M059J (cell line): ENCODE measurements around the gene PRKCI. TPM values are rescaled to one million over a fixed set of nuclear protein-coding genes. Genes with fewer than 3 reads are reported as not detected.
"Not testable (repeated sequence)": the region's sequence is repeated elsewhere in the genome, so short reads cannot be mapped to it uniquely, and the experiment has no call there.

ENCODE experiments used
- DNase-seq: peaks from one replicate; pipeline ENCODE4 v3.0.0-alpha.2; 2012; ENCODE audit warnings: low read depth
- total RNA-seq: library from RNA; depleted of rRNA; stranded (reverse); fragments of >200 nt; shearing (Covaris generic); gene quantifications from 2 replicates; pipeline ENCODE4 v1.2.3, GENCODE V29; 2014

Gene PRKCI
- total RNA-seq, 1 experiment from 2014 or later, result 63.1 TPM

GRCh38 chr3:170278627-170279026, 56.4 kb downstream of the PRKCI start:
- DNase-seq, result peak; percentile 14

GRCh38 chr3:170290194-170290593, 68.0 kb downstream of the PRKCI start:
- no peak for DNase-seq

GRCh38 chr3:170295586-170295985, 73.4 kb downstream of the PRKCI start:
- DNase-seq, result no peak

GRCh38 chr3:170296703-170297102, 74.5 kb downstream of the PRKCI start:
- DNase-seq, result no peak

DNA sequence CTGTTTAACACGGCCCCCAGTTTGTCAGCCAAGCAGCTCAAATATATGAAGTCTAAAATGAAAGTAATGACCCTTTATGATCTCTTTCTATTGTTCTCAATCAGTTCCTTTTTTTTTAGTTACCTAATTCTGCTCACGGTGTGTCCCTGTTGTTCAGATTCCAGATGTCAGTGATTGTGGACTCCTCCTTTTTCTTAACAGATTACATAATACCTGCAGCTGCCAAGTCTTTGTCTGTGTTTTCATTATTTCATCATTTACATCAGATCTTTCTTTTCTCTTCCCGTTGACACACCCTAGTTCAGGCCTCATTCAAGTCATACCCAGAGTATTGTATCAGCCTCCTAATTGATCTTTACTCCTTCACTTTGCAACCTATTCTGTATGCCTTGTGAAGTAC, 79.2 kb downstream of the PRKCI start:
- no peak for DNase-seq

- no peak for DNase-seq
Measured at GRCh38 chr3:170302008-170302407, 79.8 kb downstream of the PRKCI start.

DNA sequence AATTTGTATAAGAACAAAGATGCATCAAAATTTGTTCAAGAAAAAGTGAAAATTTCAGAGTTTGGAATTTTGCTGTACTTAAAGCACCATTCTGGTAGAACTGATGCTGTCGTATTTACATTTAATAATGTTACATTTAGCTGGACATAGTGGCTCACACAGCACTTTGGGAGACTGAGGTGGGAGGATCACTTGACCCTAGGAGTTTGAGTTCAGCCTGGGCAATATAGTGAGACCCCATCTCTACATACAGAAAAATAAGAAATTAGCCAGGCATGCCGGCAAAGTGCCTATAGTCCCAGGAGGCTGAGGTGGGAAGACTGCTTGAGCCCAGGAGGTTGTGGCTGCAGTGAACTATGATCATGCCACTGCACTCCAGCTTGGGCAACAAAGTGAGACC, 83.8 kb downstream of the PRKCI start:
- no peak for DNase-seq

- DNase-seq, result peak; percentile 74
Measured at GRCh38 chr3:170307671-170308405, 85.6 kb downstream of the PRKCI start.

- DNase-seq, result no peak
Measured at GRCh38 chr3:170309046-170309445, 86.8 kb downstream of the PRKCI start.

DNA sequence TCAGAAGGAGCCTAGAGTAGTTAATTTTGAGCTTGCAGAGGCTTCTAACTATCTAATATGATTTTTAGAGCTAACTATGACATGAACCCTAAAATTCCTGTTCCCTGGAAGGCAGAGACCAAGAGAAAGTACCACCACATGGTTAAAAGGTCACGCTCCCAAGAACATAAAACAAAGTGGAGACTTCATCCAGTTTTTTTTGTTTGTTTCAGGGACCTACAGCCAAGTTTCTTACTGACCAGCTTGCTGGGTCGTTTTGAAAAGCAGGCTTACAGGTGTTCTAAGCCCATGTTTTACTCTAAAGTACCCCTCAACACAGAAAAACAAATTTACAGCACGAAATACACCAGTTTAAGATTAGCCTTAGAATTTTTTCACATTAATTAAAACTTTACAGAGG, 95.7 kb downstream of the PRKCI start:
- no peak for DNase-seq

DNA sequence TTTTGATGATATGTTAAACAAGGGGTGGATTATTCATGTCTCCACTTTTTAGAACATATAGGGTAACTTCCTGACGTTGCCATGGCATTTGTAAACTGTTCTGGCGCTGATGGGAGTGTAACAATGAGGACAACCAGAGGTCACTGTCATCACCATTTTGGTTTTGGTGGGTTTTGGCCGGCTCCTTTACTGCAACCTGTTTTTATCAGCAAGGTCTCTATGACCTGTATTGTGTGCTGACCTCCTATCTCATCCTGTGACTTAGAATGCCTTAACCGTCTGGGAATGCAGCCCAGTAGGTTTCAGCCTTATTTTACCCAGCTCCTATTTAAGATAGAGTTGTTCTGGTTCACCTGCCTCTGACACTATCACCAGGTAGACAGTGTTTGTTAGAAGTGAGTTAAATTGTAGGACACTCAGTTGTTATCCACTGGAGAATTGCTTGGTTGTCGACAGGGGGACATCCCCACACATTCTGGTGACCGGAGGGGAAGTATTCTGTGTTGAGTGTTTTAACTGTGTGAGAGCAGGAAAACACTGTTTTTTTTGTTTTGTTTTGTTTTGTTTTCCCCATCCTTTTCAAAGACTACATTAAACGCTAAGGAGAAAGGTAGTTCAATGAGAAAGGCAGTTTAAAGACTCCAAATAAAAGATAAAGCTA, 98.4 kb downstream of the PRKCI start:
- DNase-seq, result peak; percentile 33

- DNase-seq, result peak; percentile 78
Measured at GRCh38 chr3:170321321-170322034, 99.3 kb downstream of the PRKCI start.

- peak; percentile 40 for DNase-seq
Measured at GRCh38 chr3:170322566-170323269, 100.5 kb downstream of the PRKCI start.

DNA sequence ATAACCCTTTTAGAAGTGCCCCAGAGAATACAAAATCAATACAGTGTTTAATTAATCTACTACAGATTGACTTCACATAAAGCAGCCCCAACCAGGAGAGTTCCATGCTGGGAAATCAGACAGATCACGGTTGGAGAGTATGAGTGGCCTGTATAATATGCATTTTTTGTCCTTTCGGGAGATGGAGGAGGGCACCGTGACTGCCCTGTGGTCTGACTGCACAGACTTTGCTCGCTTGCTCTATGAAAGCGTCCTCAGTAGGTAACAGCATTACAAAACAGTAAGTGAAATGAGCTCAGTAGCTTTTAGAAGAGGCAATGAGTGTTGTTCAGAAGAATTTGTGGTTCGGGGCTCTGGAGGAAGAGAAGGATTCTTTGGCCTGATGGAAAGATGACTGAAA, 101.1 kb downstream of the PRKCI start:
- peak; percentile 28 for DNase-seq

DNA sequence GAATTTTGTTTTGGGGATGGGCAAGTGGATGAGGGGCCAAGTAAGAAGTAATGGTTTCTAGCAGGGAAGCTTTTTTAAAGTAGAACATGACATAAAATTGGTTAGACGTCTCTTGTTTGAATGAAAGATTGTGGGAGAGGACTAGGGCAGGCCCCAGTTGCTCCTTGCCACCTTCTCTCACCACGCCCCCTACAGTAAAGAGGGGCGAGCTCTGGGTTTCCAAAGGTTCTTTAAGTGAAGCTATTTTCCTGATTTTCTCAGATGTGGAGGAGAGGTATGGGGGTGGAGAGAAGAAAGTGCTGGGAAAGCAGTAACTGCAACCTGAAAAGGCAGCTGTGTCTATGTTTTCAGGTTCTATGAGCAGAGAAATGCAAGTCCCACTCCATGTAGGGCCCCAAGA, 102.7 kb downstream of the PRKCI start:
- no peak for DNase-seq

DNA sequence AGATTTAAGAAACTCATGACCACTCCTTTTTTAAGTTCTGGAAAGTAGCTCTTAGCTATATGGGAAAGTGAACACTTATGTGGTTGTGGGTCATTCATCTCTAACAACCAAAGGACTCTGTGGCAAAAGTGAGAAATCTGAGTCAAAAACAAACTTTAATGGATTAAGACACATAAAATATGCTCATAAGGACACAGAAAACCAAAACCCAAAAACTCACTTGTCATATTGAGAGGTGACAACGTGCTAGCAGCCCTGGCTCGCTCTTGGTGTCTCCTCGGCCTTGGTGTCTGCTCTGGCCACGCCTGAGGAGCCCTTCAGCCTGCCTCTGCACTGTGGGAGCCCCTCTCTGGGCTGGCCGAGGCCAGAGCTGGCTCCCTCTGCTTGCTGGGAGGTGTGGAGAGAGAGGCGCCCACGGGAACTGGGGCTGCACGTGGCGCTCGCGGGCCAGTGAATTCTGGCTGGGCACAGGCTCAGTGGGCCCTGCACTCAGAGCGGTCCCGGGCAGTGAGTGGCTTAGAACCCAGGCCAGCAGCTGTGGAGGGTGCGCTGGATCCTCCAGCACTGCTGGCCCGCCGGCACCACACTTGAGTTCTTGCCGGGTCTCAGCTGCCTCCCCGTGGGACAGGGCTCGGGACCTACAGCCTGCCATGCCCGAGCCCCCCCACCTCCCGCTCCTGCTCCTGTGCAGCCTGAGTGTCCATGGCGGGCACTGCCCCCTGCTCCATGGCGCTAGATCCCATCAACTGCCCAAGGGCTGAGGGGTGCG, 105.0 kb downstream of the PRKCI start:
- no peak for DNase-seq

DNA sequence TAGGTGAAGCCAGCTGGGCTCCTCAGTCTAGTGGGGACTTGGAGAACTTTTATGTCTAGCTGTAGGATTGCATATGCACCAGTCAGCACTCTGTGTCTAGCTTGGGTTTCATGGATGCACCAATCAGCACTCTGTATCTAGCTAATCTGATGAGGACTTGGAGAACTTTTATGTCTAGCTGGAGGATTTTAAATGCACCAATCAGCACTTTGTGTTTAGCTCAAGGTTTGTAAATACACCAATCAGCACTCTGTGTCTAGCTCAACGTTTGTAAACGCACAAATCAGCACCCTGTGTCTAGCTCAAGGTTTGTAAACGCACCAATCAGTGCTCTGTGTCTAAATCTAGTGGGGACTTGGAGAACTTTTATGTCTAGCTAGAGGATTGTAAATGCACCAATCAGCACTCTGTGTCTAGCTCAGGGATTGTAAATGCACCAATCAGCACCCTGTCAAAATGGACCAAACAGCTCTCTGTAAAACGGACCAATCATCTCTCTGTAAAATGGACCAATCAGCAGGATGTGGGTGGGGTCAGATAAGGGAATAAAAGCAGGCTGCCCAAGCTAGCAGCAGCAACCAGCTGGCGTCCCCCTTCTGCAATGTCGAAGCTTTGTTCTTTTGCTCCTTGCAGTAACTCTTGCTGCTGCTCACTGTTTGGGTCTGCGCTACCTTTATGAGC, 105.8 kb downstream of the PRKCI start:
- DNase-seq, result not testable (repeated sequence)

DNA sequence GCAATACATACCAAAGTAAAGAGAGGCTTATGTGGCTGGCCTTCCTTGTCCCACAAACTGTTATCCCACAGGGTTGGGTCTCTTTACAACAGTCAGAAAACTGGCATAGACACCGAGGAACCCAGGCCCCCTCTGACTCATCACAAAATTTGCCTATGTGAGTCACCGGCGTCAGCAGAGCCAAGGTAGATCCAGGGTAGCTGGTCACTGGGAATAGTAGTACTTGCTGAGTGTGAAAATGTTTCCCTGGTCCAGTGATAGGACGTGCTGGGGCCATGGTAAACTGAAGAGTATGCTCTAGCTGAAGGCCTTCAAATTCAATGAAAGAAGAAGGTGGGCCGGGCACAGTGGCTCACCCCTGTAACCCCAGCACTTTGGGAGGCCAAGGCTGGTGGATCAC, 108.1 kb downstream of the PRKCI start:
- DNase-seq, result peak; percentile 93

- no peak for DNase-seq
Measured at GRCh38 chr3:170331143-170331542, 108.9 kb downstream of the PRKCI start.

DNA sequence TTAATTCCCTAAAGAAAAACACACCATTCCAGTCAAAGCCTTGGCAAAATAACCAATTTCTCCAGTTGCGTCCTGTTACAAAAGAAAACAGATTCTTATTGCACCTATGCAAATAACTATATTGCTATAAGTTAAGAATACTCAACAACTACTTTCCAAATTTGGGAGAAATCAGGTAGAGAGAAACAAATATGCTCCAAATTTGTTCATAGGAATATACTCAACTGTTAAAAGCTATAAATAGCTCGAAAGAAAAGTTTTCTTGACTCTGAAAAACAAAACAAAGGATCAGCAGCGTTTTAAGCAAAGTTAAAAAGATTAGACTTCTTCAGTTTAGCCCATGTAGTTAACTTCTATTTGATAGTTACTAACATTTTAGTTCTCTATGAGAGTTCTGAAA, 115.2 kb downstream of the PRKCI start:
- DNase-seq, result no peak
